ENCODE data around the gene C6orf132. TPM values are rescaled to one million over a fixed set of nuclear protein-coding genes. Genes with fewer than 3 reads are reported as not detected.
A peak's percentile ranks its signal among the peaks of the same experiment; 100 is the strongest.

C6orf132 gene
- total and polyA plus RNA-seq, 9 of the 15 experiments (the other 6 are each of a cell fraction or from before 2014, with no cell fraction given): 0.06 to 0.35 (median 0.14) TPM

- TF ChIP-seq TOE1 (IDR thresholded peaks at IDR 0.05; ENCODE audit: borderline replicate concordance) (0 out of 2 replicates have a peak, but pooled peaks have one; percentile 26), TOE1 (CRISPR knock-in tag; IDR thresholded peaks at IDR 0.05; ENCODE audit: borderline replicate concordance, low read depth) (no peak), ZNF197 (CRISPR knock-in tag; IDR thresholded peaks at IDR 0.05; ENCODE audit: low read depth) (no peak), CHAMP1 (IDR thresholded peaks at IDR 0.05) (no peak), MYNN (IDR thresholded peaks at IDR 0.05) (no peak), MYNN (CRISPR knock-in tag; IDR thresholded peaks at IDR 0.05) (no peak), ZBTB12 (CRISPR knock-in tag; IDR thresholded peaks at IDR 0.05) (no peak), ARID1B (IDR thresholded peaks at IDR 0.05) (no peak), REST (IDR thresholded peaks at IDR 0.05; ENCODE audit: borderline replicate concordance) (peak; percentile 19), REST (CRISPR knock-in tag; IDR thresholded peaks at IDR 0.05; ENCODE audit: low read depth) (no peak), ZSCAN29 (IDR thresholded peaks at IDR 0.05) (no peak), ZKSCAN3 (CRISPR knock-in tag; IDR thresholded peaks at IDR 0.05) (no peak), SMAD2 (IDR thresholded peaks at IDR 0.05; ENCODE audit: low read depth, low read length) (no peak), ZNF639 (CRISPR knock-in tag; conservative IDR thresholded peaks at IDR 0.05 in 1 of 2, IDR thresholded peaks at IDR 0.05 in 1 of 2) (no peak), E2F3 (CRISPR knock-in tag; IDR thresholded peaks at IDR 0.05) (no peak)
Measured at GRCh38 chr6:42095776-42096541, 46.5 kb downstream of the C6orf132 start (continued).

Data from K562 (cell line).